Mesendoderm (in vitro differentiated cells): ENCODE data around the gene ZCWPW1.

Experiments used
- DNase-seq: peaks from one replicate; pipeline ENCODE4 v3.0.0; 2013
- H2AK5ac ChIP-seq: 2 replicates; pipeline ENCODE4 v1.6.1; 2013; ENCODE audit warnings: low read length, inconsistent platforms
- H2BK120ac ChIP-seq: 2 replicates; pipeline ENCODE4 v1.6.1; 2013; ENCODE audit warnings: low read depth, mild to moderate bottlenecking, low read length, moderate library complexity, mixed read lengths
- H2BK15ac ChIP-seq: replicated peaks from 2 replicates; pipeline ENCODE4 v1.6.1; 2013; ENCODE audit warnings: low read depth, mild to moderate bottlenecking, moderate library complexity
- H2BK5ac ChIP-seq: 2 replicates; pipeline ENCODE4 v1.6.1; 2013; ENCODE audit warnings: low read length, inconsistent platforms
- H3K18ac ChIP-seq: 2 replicates; pipeline ENCODE4 v1.6.1; 2013; ENCODE audit warnings: mild to moderate bottlenecking, low read length, mixed read lengths
- H3K23ac ChIP-seq: one replicate; pipeline ENCODE4 v1.6.1; 2013; ENCODE audit warnings: low read length
- H3K27ac ChIP-seq: 2 replicates; pipeline ENCODE4 v1.5.1; 2013; ENCODE audit warnings: low read depth, mild to moderate bottlenecking, inconsistent platforms, low read length, moderate library complexity
- H3K27me3 ChIP-seq: 2 replicates; pipeline ENCODE4 v1.6.1; 2013; ENCODE audit warnings: low read length, control low read depth, mild to moderate bottlenecking, inconsistent platforms; ENCODE audit not compliant: insufficient read depth, poor library complexity
- H3K36me3 ChIP-seq: 2 replicates; pipeline ENCODE4 v1.6.1; 2013; ENCODE audit warnings: low read length, inconsistent platforms; ENCODE audit not compliant: control insufficient read depth, insufficient read depth
- H3K4ac ChIP-seq: one replicate; pipeline ENCODE4 v1.6.1; 2013; ENCODE audit warnings: low read depth, mild to moderate bottlenecking, low read length, moderate library complexity
- H3K4me1 ChIP-seq: 2 replicates; pipeline ENCODE4 v1.6.1; 2013; ENCODE audit warnings: low read depth, low read length, inconsistent platforms; ENCODE audit not compliant: control insufficient read depth
- H3K4me2 ChIP-seq: 2 replicates; pipeline ENCODE4 v1.6.1; 2013; ENCODE audit warnings: low read length
- H3K4me3 ChIP-seq: 2 replicates; pipeline ENCODE4 v1.5.1; 2013; ENCODE audit warnings: mild to moderate bottlenecking, low read length
- H3K56ac ChIP-seq: one replicate; pipeline ENCODE4 v1.6.1; 2013; ENCODE audit warnings: low read length
- H3K79me1 ChIP-seq: 2 replicates; pipeline ENCODE4 v1.6.1; 2013; ENCODE audit warnings: low read length, inconsistent platforms
- H3K79me2 ChIP-seq: 2 replicates; pipeline ENCODE4 v1.6.1; 2013; ENCODE audit warnings: mild to moderate bottlenecking, low read length; ENCODE audit not compliant: control insufficient read depth, insufficient read depth
- H3K9ac ChIP-seq: 2 replicates; pipeline ENCODE4 v1.6.1; 2013; ENCODE audit warnings: low read length, inconsistent platforms
- H4K5ac ChIP-seq: one replicate; pipeline ENCODE4 v1.6.1; 2013; ENCODE audit warnings: low read length
- H4K8ac ChIP-seq: one replicate; pipeline ENCODE4 v1.6.1; 2013; ENCODE audit warnings: low read depth, mild to moderate bottlenecking, control low read depth, low read length, moderate library complexity
- WGBS: extraction: QIAGEN DNeasy Blood & Tissue Kit; methylation state at CpG from one replicate; pipeline ENCODE4 v1.1.7; 2013; ENCODE audit warnings: low lambda C conversion rate, missing lambda C conversion rate; ENCODE audit not compliant: insufficient coverage; ENCODE audit errors: extremely low coverage; 5-methylcytosine and 5-hydroxymethylcytosine counted together

The ZCWPW1 gene

GRCh38 chr7:100472854-100473499 is 44.5 kb upstream of the ZCWPW1 start:
- no peak overlapping the region for H2BK5ac ChIP-seq
- no peaks in the 10 kb centered on the region for H3K27me3 ChIP-seq
- H3K27ac ChIP-seq = no peak overlapping the region
- H3K18ac ChIP-seq = no peak overlapping the region
- H3K56ac ChIP-seq = no peak overlapping the region
- H3K23ac ChIP-seq = no peak overlapping the region
- peak overlapping the region; percentile 24 for H3K9ac ChIP-seq
- no CpG with 5 or more reads among the region's 14 CpGs for WGBS
- no peak overlapping the region for H4K8ac ChIP-seq
- H2BK120ac ChIP-seq = no peak overlapping the region
- H3K79me2 ChIP-seq = no peaks in the 10 kb centered on the region
- H3K79me1 ChIP-seq = no peaks in the 10 kb centered on the region
- no peak overlapping the region for H4K5ac ChIP-seq
- peaks cover 2% of the 10 kb centered on the region for H3K4me1 ChIP-seq
- no peak overlapping the region for H2BK15ac ChIP-seq
- no peak overlapping the region for H3K4ac ChIP-seq
- DNase-seq = no peak
- H3K4me3 ChIP-seq = no peak overlapping the region
- H3K36me3 ChIP-seq = no peaks in the 10 kb centered on the region
- no peak overlapping the region for H2AK5ac ChIP-seq
- H3K4me2 ChIP-seq = no peak overlapping the region

- H4K5ac ChIP-seq = no peak overlapping the region
- DNase-seq = no peak
- no peak overlapping the region for H3K56ac ChIP-seq
- no peaks in the 10 kb centered on the region for H3K27me3 ChIP-seq
- no peak overlapping the region for H2BK5ac ChIP-seq
- H3K27ac ChIP-seq = no peak overlapping the region
- no peak overlapping the region for H3K18ac ChIP-seq
- H3K23ac ChIP-seq = no peak overlapping the region
- H3K36me3 ChIP-seq = no peaks in the 10 kb centered on the region
- H2BK120ac ChIP-seq = no peak overlapping the region
- H3K79me1 ChIP-seq = no peaks in the 10 kb centered on the region
- H3K79me2 ChIP-seq = no peaks in the 10 kb centered on the region
- no peak overlapping the region for H3K4me3 ChIP-seq
- H3K9ac ChIP-seq = no peak overlapping the region
- no peak overlapping the region for H2AK5ac ChIP-seq
- H3K4me1 ChIP-seq = peaks cover 2% of the 10 kb centered on the region
- H4K8ac ChIP-seq = no peak overlapping the region
- H2BK15ac ChIP-seq = no peak overlapping the region
- H3K4me2 ChIP-seq = no peak overlapping the region
- no peak overlapping the region for H3K4ac ChIP-seq
- no CpG with 5 or more reads among the region's 16 CpGs for WGBS
Measured at GRCh38 chr7:100472121-100472851, 43.8 kb upstream of the ZCWPW1 start.

GRCh38 chr7:100471021-100471420 is 42.5 kb upstream of the ZCWPW1 start:
- Histone ChIP-seq H3K4me3 (no peak overlapping the region), H4K5ac (no peak overlapping the region), H3K4me1 (peaks cover 2% of the 10 kb centered on the region), H2BK5ac (no peak overlapping the region), H3K23ac (no peak overlapping the region), H3K79me2 (no peaks in the 10 kb centered on the region), H3K27me3 (no peaks in the 10 kb centered on the region), H3K36me3 (no peaks in the 10 kb centered on the region), H3K4ac (no peak overlapping the region), H3K4me2 (no peak overlapping the region), H3K79me1 (no peaks in the 10 kb centered on the region), H2AK5ac (no peak overlapping the region), H3K27ac (no peak overlapping the region), H2BK15ac (no peak overlapping the region), H4K8ac (no peak overlapping the region), H3K9ac (no peak overlapping the region), H2BK120ac (no peak overlapping the region), H3K18ac (no peak overlapping the region), H3K56ac (no peak overlapping the region)
- DNase-seq = no peak
- WGBS = no CpG with 5 or more reads among the region's 4 CpGs

- WGBS = no CpG with 5 or more reads among the region's 13 CpGs
- no peak overlapping the region for H3K4ac ChIP-seq
- H3K4me2 ChIP-seq = no peak overlapping the region
- H3K27me3 ChIP-seq = no peaks in the 10 kb centered on the region
- no peak overlapping the region for H2BK15ac ChIP-seq
- no peaks in the 10 kb centered on the region for H3K36me3 ChIP-seq
- H4K8ac ChIP-seq = no peak overlapping the region
- no peak overlapping the region for H4K5ac ChIP-seq
- no peaks in the 10 kb centered on the region for H3K79me1 ChIP-seq
- no peaks in the 10 kb centered on the region for H3K79me2 ChIP-seq
- no peak overlapping the region for H3K4me3 ChIP-seq
- peaks cover 2% of the 10 kb centered on the region for H3K4me1 ChIP-seq
- no peak overlapping the region for H2AK5ac ChIP-seq
- peak overlapping the region; percentile 1 for H3K56ac ChIP-seq
- H3K18ac ChIP-seq = no peak overlapping the region
- H2BK120ac ChIP-seq = no peak overlapping the region
- no peak overlapping the region for H3K27ac ChIP-seq
- peak; percentile 85 for DNase-seq
- H2BK5ac ChIP-seq = no peak overlapping the region
- no peak overlapping the region for H3K9ac ChIP-seq
- H3K23ac ChIP-seq = no peak overlapping the region
Measured at GRCh38 chr7:100469227-100470044, 40.9 kb upstream of the ZCWPW1 start.

GRCh38 chr7:100467638-100468373 is 39.3 kb upstream of the ZCWPW1 start:
- Histone ChIP-seq H2AK5ac (no peak overlapping the region), H3K4me3 (no peak overlapping the region), H2BK5ac (no peak overlapping the region), H3K9ac (no peak overlapping the region), H3K27ac (no peak overlapping the region), H3K79me2 (no peaks in the 10 kb centered on the region), H3K23ac (no peak overlapping the region), H3K79me1 (no peaks in the 10 kb centered on the region), H3K36me3 (no peaks in the 10 kb centered on the region), H2BK120ac (no peak overlapping the region), H3K56ac (no peak overlapping the region), H4K5ac (no peak overlapping the region), H3K4me1 (peaks cover 2% of the 10 kb centered on the region), H2BK15ac (no peak overlapping the region), H3K4ac (no peak overlapping the region), H3K27me3 (no peaks in the 10 kb centered on the region), H3K4me2 (no peak overlapping the region), H4K8ac (no peak overlapping the region), H3K18ac (no peak overlapping the region)
- DNase-seq = no peak
- WGBS = no CpG with 5 or more reads among the region's 22 CpGs
